HL-60 (cell line): ENCODE results near the gene TRAPPC2.

Experiments
- GABPA ChIP-seq: IDR thresholded peaks from 2 replicates; pipeline ENCODE4 v1.6.1; 2012; ENCODE audit warnings: low read depth
- POLR2AphosphoS5 ChIP-seq: IDR thresholded peaks from 2 replicates; pipeline ENCODE4 v1.6.1; 2012; ENCODE audit warnings: low read depth
- REST ChIP-seq: IDR thresholded peaks from 2 replicates; pipeline ENCODE4 v1.6.1; 2012; ENCODE audit warnings: low read depth; ENCODE audit not compliant: insufficient replicate concordance
- TF ChIP-seq, protein P1 (sequence below): IDR thresholded peaks from one replicate; pipeline ENCODE4 v1.5.1; 2011; ENCODE audit warnings: low read length, control low read depth, inconsistent platforms; ENCODE audit not compliant: insufficient read depth

GRCh38 chrX:13774696-13775095, 40.3 kb upstream of the TRAPPC2 start:
- TF ChIP-seq GABPA = no peak
- TF ChIP-seq, protein P1, sequence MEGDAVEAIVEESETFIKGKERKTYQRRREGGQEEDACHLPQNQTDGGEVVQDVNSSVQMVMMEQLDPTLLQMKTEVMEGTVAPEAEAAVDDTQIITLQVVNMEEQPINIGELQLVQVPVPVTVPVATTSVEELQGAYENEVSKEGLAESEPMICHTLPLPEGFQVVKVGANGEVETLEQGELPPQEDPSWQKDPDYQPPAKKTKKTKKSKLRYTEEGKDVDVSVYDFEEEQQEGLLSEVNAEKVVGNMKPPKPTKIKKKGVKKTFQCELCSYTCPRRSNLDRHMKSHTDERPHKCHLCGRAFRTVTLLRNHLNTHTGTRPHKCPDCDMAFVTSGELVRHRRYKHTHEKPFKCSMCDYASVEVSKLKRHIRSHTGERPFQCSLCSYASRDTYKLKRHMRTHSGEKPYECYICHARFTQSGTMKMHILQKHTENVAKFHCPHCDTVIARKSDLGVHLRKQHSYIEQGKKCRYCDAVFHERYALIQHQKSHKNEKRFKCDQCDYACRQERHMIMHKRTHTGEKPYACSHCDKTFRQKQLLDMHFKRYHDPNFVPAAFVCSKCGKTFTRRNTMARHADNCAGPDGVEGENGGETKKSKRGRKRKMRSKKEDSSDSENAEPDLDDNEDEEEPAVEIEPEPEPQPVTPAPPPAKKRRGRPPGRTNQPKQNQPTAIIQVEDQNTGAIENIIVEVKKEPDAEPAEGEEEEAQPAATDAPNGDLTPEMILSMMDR = no peak
- no peak for TF ChIP-seq REST
- TF ChIP-seq POLR2AphosphoS5 = no peak
